ENCODE results near the gene KCNE2.
"Not testable (repeated sequence)": the region's sequence is repeated elsewhere in the genome, so short reads cannot be mapped to it uniquely, and the experiment has no call there.

The KCNE2 gene

GRCh38 chr21:34417448-34418077 lies 53.8 kb downstream of the KCNE2 start:
- DNase-seq = not testable (repeated sequence)
